ENCODE measurements around the gene TMTC1. TPM values are rescaled to one million over a fixed set of nuclear protein-coding genes. Genes with fewer than 3 reads are reported as not detected.

Gene TMTC1
- total and polyA plus RNA-seq, 4 donors: 3.0 to 33.6 (median 6.0) TPM

DNA sequence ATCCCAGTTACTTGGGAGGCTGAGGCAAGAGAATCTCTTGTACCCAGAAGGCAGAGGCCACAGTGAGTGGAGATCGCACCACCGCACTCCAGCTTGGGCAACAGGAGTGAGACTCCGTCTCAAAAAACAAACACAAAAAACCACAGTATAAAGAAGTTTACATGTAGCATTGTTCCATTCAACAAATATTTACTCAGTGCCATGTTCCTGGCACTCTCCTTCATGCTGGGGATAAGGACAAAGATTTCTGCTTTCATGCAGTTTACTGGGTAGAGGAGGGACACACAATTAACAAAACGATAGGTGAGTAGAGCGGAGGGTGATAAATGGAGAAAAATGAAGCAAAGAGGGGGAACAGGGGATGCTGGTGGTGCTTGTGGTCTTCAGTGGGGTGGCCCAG lies 218.0 kb downstream of the TMTC1 start:
- H3K4me3 ChIP-seq: no peak overlapping the region
- no peak overlapping the region for H3K9ac ChIP-seq (ENCODE audit: insufficient read depth in 1 of 2, low read length in 2 of 2)
- H3K27me3 ChIP-seq (ENCODE audit: control insufficient read depth in 3 of 3, insufficient read depth in 3 of 3, low read length in 2 of 3): peaks cover 0 to 2% (median 0%) of the 10 kb centered on the region in 3 donors
- H3K27ac ChIP-seq (ENCODE audit: low read depth in 1 of 2, low read length in 1 of 2): no peak overlapping the region
- no peak for ATAC-seq (ENCODE audit: insufficient read depth, low FRiP score)
- DNase-seq: no peak
- no peaks in the 10 kb centered on the region for H3K9me3 ChIP-seq (ENCODE audit: control insufficient read depth in 4 of 4, insufficient read depth in 3 of 4, low read length in 3 of 4)
- TF ChIP-seq, protein P1, sequence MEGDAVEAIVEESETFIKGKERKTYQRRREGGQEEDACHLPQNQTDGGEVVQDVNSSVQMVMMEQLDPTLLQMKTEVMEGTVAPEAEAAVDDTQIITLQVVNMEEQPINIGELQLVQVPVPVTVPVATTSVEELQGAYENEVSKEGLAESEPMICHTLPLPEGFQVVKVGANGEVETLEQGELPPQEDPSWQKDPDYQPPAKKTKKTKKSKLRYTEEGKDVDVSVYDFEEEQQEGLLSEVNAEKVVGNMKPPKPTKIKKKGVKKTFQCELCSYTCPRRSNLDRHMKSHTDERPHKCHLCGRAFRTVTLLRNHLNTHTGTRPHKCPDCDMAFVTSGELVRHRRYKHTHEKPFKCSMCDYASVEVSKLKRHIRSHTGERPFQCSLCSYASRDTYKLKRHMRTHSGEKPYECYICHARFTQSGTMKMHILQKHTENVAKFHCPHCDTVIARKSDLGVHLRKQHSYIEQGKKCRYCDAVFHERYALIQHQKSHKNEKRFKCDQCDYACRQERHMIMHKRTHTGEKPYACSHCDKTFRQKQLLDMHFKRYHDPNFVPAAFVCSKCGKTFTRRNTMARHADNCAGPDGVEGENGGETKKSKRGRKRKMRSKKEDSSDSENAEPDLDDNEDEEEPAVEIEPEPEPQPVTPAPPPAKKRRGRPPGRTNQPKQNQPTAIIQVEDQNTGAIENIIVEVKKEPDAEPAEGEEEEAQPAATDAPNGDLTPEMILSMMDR (IDR thresholded peaks at IDR 0.05; ENCODE audit: control extremely low read depth, extremely low read depth): no peak
- 78 to 94% methylated on average over 5 of the region's 5 CpGs for whole genome bisulfite sequencing, 2 donors
- peaks cover 0 to 17% (median 3%) of the 10 kb centered on the region in 5 donors for H3K4me1 ChIP-seq (ENCODE audit: control insufficient read depth in 5 of 5, insufficient read depth in 5 of 5, low read length in 5 of 5)
- peaks cover 0 to 2% (median 0%) of the 10 kb centered on the region in 4 donors for H3K36me3 ChIP-seq (ENCODE audit: control insufficient read depth in 4 of 4, insufficient read depth in 4 of 4, low read length in 4 of 4)

DNA sequence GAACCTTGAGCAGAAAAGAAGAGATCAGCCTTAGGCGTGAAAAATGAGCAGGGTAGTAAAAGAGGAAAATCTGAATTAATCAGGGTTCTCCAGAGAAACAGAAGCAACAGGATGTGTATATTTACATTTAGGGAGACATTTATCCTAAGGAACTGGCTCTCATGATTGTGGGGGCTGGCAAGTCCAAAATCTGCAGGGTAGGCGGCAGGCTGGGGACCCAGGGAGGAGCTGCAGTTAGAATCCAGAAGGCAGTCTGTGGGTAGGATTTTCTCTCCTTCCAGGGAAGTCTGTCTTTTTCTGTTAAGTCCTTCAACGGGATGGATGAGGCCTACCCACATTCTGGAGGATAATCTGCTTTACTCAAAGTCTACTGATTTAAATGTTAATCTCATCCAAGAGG lies 218.8 kb downstream of the TMTC1 start:
- 93 to 98% methylated on average over 3 of the region's 3 CpGs for WGBS, 2 donors
- Histone ChIP-seq H3K9me3 (ENCODE audit: control insufficient read depth in 4 of 4, insufficient read depth in 3 of 4, low read length in 3 of 4) (no peaks in the 10 kb centered on the region), H3K27me3 (ENCODE audit: control insufficient read depth in 3 of 3, insufficient read depth in 3 of 3, low read length in 2 of 3) (peaks cover 0 to 2% (median 0%) of the 10 kb centered on the region in 3 donors), H3K27ac (ENCODE audit: low read depth in 1 of 2, low read length in 1 of 2) (no peak overlapping the region), H3K9ac (ENCODE audit: insufficient read depth in 1 of 2, low read length in 2 of 2) (no peak overlapping the region), H3K4me3 (no peak overlapping the region), H3K36me3 (ENCODE audit: control insufficient read depth in 4 of 4, insufficient read depth in 4 of 4, low read length in 4 of 4) (peaks cover 0 to 2% (median 0%) of the 10 kb centered on the region in 4 donors), H3K4me1 (ENCODE audit: control insufficient read depth in 5 of 5, insufficient read depth in 5 of 5, low read length in 5 of 5) (peaks cover 0 to 17% (median 3%) of the 10 kb centered on the region in 5 donors)
- DNase-seq (no peak), ATAC-seq (ENCODE audit: insufficient read depth, low FRiP score) (no peak)
- TF ChIP-seq, protein P1 (IDR thresholded peaks at IDR 0.05; ENCODE audit: control extremely low read depth, extremely low read depth): no peak

DNA sequence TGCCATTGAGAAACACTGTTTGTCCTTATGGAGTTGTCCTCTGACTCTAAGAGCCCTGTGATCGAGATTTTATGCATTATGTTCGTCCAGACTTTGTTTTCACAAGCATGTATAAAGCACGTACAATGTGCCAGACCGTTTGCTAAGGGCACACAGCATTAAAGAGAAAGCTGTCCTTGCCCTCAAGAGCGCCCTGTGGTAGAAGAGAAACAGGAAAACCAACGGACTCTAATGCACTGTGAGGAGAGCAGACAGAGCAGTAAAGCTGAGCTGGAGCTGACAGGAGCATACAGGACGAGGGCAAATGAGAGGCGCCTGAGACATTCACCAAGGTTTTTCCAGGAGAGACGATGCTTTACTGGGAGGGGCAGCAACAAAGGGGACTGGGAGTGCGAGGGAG lies 220.1 kb downstream of the TMTC1 start:
- H3K4me1 ChIP-seq (ENCODE audit: control insufficient read depth in 5 of 5, insufficient read depth in 5 of 5, low read length in 5 of 5): peaks cover 0 to 20% (median 3%) of the 10 kb centered on the region in 5 donors

More for the DNA sequence above, 220.1 kb downstream of the TMTC1 start:
- peaks cover 0 to 2% (median 0%) of the 10 kb centered on the region in 3 donors for H3K27me3 ChIP-seq (ENCODE audit: control insufficient read depth in 3 of 3, insufficient read depth in 3 of 3, low read length in 2 of 3)
- WGBS, 2 donors: 29 to 32% methylated on average over 10 of the region's 10 CpGs
- H3K9ac ChIP-seq (ENCODE audit: insufficient read depth in 1 of 2, low read length in 2 of 2): no peak overlapping the region
- peak overlapping the region in 1 of 2 donors; percentile 74 for H3K27ac ChIP-seq (ENCODE audit: low read depth in 1 of 2, low read length in 1 of 2)
- no peak for ATAC-seq (ENCODE audit: insufficient read depth, low FRiP score)
- no peak for DNase-seq
- no peak overlapping the region for H3K4me3 ChIP-seq
- TF ChIP-seq, protein P1 (IDR thresholded peaks at IDR 0.05; ENCODE audit: control extremely low read depth, extremely low read depth): no peak
- peaks cover 0 to 2% (median 0%) of the 10 kb centered on the region in 4 donors for H3K36me3 ChIP-seq (ENCODE audit: control insufficient read depth in 4 of 4, insufficient read depth in 4 of 4, low read length in 4 of 4)
- no peaks in the 10 kb centered on the region for H3K9me3 ChIP-seq (ENCODE audit: control insufficient read depth in 4 of 4, insufficient read depth in 3 of 4, low read length in 3 of 4)
